Parathyroid adenoma (tissue), 2 donors: ENCODE measurements around the gene MAPKAPK3.

Experiments
- H2AFZ ChIP-seq: fragments of 300-600 bp; sonication (generic); one replicate; pipeline ENCODE4 v1.7.0; 2017; ENCODE audit warnings: antibody characterized with exemption, mild to moderate bottlenecking
- H3K27ac ChIP-seq: fragments of 300-600 bp; sonication (generic); one replicate; pipeline ENCODE4 v1.7.0; 2017
- H3K27me3 ChIP-seq: fragments of 300-600 bp; sonication (generic); one replicate; pipeline ENCODE4 v1.7.0; 2017; ENCODE audit warnings: low read length; ENCODE audit not compliant: control insufficient read depth, insufficient read depth
- H3K36me3 ChIP-seq: fragments of 300-600 bp; sonication (generic); one replicate; pipeline ENCODE4 v1.7.0; 2017; ENCODE audit warnings: low read length; ENCODE audit not compliant: control insufficient read depth, insufficient read depth
- H3K4me1 ChIP-seq: fragments of 300-600 bp; sonication (generic); one replicate; pipeline ENCODE4 v1.7.0; 2017; ENCODE audit warnings: control low read depth
- H3K4me2 ChIP-seq: fragments of 300-600 bp; sonication (generic); one replicate; pipeline ENCODE4 v1.7.0; 2017; ENCODE audit warnings: low read length
- H3K4me3 ChIP-seq: fragments of 300-600 bp; sonication (generic); one replicate; pipeline ENCODE4 v1.7.0; 2017; ENCODE audit warnings: low read depth, low read length
- H3K79me2 ChIP-seq: fragments of 300-600 bp; sonication (generic); one replicate; pipeline ENCODE4 v1.7.0; 2017; ENCODE audit warnings: control low read depth
- H3K9ac ChIP-seq: fragments of 300-600 bp; sonication (generic); one replicate; pipeline ENCODE4 v1.7.0; 2017; ENCODE audit warnings: mild to moderate bottlenecking
- H3K9me3 ChIP-seq: fragments of 300-600 bp; sonication (generic); one replicate; pipeline ENCODE4 v1.7.0; 2017; ENCODE audit warnings: low read length; ENCODE audit not compliant: control insufficient read depth
- TF ChIP-seq, protein P1 (sequence below): fragments of 300-600 bp; sonication (generic); IDR thresholded peaks from one replicate; pipeline ENCODE4 v1.7.0; 2017; ENCODE audit warnings: antibody characterized with exemption, mild to moderate bottlenecking
- donor health status: primary hyperparathyroidism.

The MAPKAPK3 gene

DNA sequence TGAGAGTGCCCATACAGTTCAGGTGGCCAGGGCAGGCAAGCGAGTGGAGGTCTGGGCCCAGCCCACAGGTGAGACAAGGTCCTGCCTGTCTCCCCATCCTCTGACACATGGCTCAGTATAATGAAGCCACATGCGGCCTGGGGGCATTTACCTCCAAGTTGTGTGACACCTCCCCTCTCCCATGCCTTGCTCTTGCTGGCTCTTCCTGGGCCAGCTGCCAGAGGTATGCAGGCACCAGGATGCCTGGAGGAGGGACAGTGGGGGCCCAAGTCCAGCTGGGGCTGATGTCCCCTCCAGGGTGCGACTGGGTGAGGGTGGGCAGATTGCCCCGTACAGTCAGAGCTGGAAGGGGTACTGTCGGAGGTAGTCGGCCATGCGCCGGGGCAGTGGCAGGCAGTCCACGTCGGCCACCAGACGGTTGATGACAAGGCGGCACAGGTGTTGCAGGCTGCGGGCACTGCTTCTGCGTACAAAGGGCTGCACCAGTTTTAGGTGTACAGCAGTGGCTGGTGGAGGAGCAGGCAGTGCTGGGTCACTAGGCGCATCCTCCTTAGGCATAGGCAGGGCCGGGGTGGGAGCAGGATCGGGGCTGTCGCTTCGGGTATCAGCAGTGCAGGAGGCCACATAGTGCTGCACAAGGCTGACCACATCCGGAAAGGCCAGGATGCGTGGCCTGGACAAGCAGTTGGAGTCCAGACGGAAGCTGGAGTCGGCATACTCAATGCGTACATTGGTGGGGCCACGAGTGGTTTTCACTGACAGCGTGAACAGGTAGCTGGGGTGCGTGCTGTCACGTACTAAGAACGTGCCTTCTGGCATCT lies 9.5 kb upstream of the MAPKAPK3 start:
- TF ChIP-seq, protein P1, sequence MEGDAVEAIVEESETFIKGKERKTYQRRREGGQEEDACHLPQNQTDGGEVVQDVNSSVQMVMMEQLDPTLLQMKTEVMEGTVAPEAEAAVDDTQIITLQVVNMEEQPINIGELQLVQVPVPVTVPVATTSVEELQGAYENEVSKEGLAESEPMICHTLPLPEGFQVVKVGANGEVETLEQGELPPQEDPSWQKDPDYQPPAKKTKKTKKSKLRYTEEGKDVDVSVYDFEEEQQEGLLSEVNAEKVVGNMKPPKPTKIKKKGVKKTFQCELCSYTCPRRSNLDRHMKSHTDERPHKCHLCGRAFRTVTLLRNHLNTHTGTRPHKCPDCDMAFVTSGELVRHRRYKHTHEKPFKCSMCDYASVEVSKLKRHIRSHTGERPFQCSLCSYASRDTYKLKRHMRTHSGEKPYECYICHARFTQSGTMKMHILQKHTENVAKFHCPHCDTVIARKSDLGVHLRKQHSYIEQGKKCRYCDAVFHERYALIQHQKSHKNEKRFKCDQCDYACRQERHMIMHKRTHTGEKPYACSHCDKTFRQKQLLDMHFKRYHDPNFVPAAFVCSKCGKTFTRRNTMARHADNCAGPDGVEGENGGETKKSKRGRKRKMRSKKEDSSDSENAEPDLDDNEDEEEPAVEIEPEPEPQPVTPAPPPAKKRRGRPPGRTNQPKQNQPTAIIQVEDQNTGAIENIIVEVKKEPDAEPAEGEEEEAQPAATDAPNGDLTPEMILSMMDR = no peak
- H3K9ac ChIP-seq = no peak overlapping the region
- H3K4me3 ChIP-seq = no peak overlapping the region
- H3K36me3 ChIP-seq = no peaks in the 10 kb centered on the region
- H3K9me3 ChIP-seq = no peaks in the 10 kb centered on the region
- H3K27me3 ChIP-seq = no peaks in the 10 kb centered on the region
- no peak overlapping the region for H3K27ac ChIP-seq
- H3K4me1 ChIP-seq = peaks cover 46% of the 10 kb centered on the region
- peaks cover 18% of the 10 kb centered on the region for H3K79me2 ChIP-seq
- no peak overlapping the region for H3K4me2 ChIP-seq
- H2AFZ ChIP-seq = no peak overlapping the region

DNA sequence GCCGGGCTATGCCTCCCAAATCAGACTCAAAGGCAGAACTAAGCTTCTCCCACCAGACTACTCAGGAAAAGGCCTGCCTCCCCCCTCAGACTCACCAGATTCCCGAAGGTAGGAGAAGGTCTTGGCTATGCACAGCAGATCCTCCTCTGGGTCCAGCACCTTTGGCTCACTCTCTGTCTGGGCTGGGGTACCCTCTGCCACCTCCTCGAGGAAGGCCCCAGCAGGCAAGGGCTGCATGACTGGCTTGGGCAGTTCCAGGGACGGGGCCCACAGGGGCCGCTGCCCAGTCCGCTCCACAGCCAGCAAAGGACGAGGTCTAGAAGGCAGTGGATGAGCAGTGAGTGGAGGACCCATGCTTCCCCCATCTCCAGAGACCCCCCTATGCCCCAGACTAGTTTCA lies 8.7 kb upstream of the MAPKAPK3 start:
- Histone ChIP-seq H3K36me3 (no peaks in the 10 kb centered on the region), H3K4me2 (no peak overlapping the region), H3K27ac (no peak overlapping the region), H2AFZ (no peak overlapping the region), H3K9ac (no peak overlapping the region), H3K79me2 (peaks cover 18% of the 10 kb centered on the region), H3K4me3 (no peak overlapping the region), H3K9me3 (no peaks in the 10 kb centered on the region), H3K27me3 (no peaks in the 10 kb centered on the region), H3K4me1 (peaks cover 44% of the 10 kb centered on the region)
- TF ChIP-seq, protein P1 = no peak

DNA sequence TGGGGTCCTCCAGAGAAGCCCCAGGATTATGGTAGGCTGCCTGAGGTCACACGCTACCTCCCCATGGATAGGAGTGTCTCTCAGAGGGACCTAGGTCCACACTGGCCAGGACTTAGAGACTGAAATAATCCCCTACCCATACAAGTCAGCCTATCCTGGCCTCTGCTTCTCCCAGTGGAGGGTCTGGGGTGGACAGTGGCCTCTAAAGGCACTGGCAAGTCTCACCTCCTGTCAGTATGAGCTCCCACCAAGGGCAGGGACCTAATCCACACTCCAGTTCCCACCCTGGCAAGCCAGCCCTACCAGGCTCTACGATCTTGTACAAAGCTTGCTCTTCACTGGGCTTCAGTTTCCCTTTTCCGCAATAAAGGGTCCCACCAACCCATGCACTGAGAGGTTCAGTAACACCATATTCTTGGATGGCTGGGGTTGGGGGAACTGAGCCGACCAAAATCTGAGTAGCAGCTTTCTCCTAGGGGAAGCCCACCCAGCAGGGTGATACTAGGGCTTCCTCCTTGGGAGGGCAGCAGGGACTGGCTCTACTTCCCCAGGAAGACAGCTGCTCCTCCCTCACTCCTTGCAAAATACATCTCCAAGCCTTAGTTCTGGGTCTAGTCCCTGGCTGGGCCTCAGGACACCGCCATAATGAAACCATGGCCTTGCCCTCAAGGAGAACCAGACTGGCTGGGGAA lies 7.7 kb upstream of the MAPKAPK3 start:
- peaks cover 35% of the 10 kb centered on the region for H3K4me1 ChIP-seq
- TF ChIP-seq, protein P1 = no peak
- H3K9ac ChIP-seq = no peak overlapping the region
- H3K27ac ChIP-seq = no peak overlapping the region
- H3K27me3 ChIP-seq = no peaks in the 10 kb centered on the region
- H3K4me2 ChIP-seq = peak overlapping the region; percentile 94
- no peak overlapping the region for H3K4me3 ChIP-seq
- no peaks in the 10 kb centered on the region for H3K36me3 ChIP-seq
- no peak overlapping the region for H2AFZ ChIP-seq
- peaks cover 18% of the 10 kb centered on the region for H3K79me2 ChIP-seq
- no peaks in the 10 kb centered on the region for H3K9me3 ChIP-seq

DNA sequence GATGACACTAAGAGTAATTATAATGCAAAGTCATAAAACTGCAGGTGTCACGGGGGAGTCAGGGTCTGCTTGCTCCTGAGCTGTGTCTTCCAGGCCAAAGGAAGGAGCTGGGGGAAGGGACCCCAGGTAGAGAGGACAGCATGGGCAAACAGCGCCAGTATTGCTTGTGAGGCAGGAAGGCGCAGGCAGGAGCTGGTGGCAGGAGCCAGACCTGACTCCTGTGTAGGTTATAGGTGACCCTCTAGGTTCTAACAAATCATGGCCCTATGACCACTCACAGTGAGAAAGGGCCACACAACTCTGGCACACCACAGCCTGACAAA lies 7.2 kb upstream of the MAPKAPK3 start:
- TF ChIP-seq, protein P1 = no peak
- Histone ChIP-seq H3K9me3 (no peaks in the 10 kb centered on the region), H3K27ac (no peak overlapping the region), H3K4me1 (peaks cover 34% of the 10 kb centered on the region), H3K79me2 (peaks cover 18% of the 10 kb centered on the region), H3K4me3 (no peak overlapping the region), H3K36me3 (no peaks in the 10 kb centered on the region), H3K9ac (no peak overlapping the region), H2AFZ (no peak overlapping the region), H3K4me2 (peak overlapping the region; percentile 94), H3K27me3 (no peaks in the 10 kb centered on the region)
